Measurements from ENCODE around the gene THUMPD3.

GRCh38 chr3:9362731-9363530 is at the start of gene THUMPD3:
- TF ChIP-seq CTCF (IDR thresholded peaks at IDR 0.05) (peak in 1 of 3 donors; percentile 13), POLR2A (IDR thresholded peaks at IDR 0.05) (peak; percentile 70)

Measured in breast epithelium (tissue), 3 donors.